Spleen (tissue), 11 donors: ENCODE measurements around the gene CYBRD1. TPM values are rescaled to one million over a fixed set of nuclear protein-coding genes. Genes with fewer than 3 reads are reported as not detected.

Source experiments
- DNase-seq: peaks from one replicate; pipeline ENCODE4 v3.0.0-alpha.2; 2020
- H3K27ac ChIP-seq, 8 donors: fragments of 200-600 bp; sonication (generic) in 7 of 8; 1 replicate in 4 of 8; 2 replicates in 4 of 8; pipeline versions ENCODE4 v1.5.0 to v1.8.0; 2016 to 2021; ENCODE audit warnings: inconsistent platforms in 4 of 8, mild to moderate bottlenecking in 4 of 8, moderate library complexity in 1 of 8
- H3K27me3 ChIP-seq, 7 donors: fragments of 200-600 bp; sonication (generic) in 6 of 7; replicated peaks in 1 of 7; 1 replicate in 4 of 7; 2 replicates in 3 of 7; pipeline versions ENCODE4 v1.5.0 to v1.8.0; 2016 to 2021; ENCODE audit warnings: inconsistent platforms in 3 of 7, mild to moderate bottlenecking in 1 of 7
- H3K36me3 ChIP-seq, 6 donors: fragments of 200-600 bp; sonication (generic) in 5 of 6; 1 replicate in 4 of 6; 2 replicates in 2 of 6; pipeline versions ENCODE4 v1.5.0 to v1.8.0; 2016 to 2021; ENCODE audit warnings: inconsistent platforms in 2 of 6
- H3K4me1 ChIP-seq, 6 donors: fragments of 200-600 bp; sonication (generic) in 5 of 6; 1 replicate in 3 of 6; 2 replicates in 3 of 6; pipeline versions ENCODE4 v1.5.0 to v1.8.0; 2016 to 2021; ENCODE audit warnings: inconsistent platforms in 3 of 6
- H3K4me3 ChIP-seq, 8 donors: fragments of 200-600 bp; sonication (generic) in 7 of 8; 1 replicate in 4 of 8; 2 replicates in 4 of 8; pipeline versions ENCODE4 v1.5.0 to v1.8.0; 2016 to 2021; ENCODE audit warnings: inconsistent platforms in 4 of 8, mild to moderate bottlenecking in 4 of 8, moderate library complexity in 2 of 8
- H3K9me3 ChIP-seq, 8 donors: fragments of 200-600 bp; sonication (generic) in 7 of 8; 1 replicate in 4 of 8; 2 replicates in 4 of 8; pipeline versions ENCODE4 v1.5.0 to v1.8.0; 2016 to 2021; ENCODE audit warnings: inconsistent platforms in 4 of 8
- POLR2A ChIP-seq, 3 donors: fragments of 450-650 bp; IDR thresholded peaks; one replicate each; pipeline ENCODE4 v1.5.1; 2017; ENCODE audit warnings: antibody characterized with exemption in 3 of 3, mild to moderate bottlenecking in 1 of 3
- POLR2AphosphoS5 ChIP-seq, 3 donors: sonication (generic); formaldehyde crosslinking; IDR thresholded peaks; one replicate each; pipeline ENCODE4 v1.5.1; 2017; ENCODE audit warnings: antibody characterized with exemption in 3 of 3
- WGBS, 5 donors: extraction: QIAGEN DNeasy Blood & Tissue Kit in 3 of 5; methylation state at CpG; one replicate each; pipeline versions ENCODE4 v1.1.5 to v1.1.7; 2013 to 2018; 5-methylcytosine and 5-hydroxymethylcytosine counted together
- intact Hi-C: fragments of 100-400 bp; cut with DNase I; formaldehyde crosslinking; loops from one replicate; pipeline ENCODE4 v1.15.0; 2023; ENCODE audit warnings: low total_unique reads
- polyA plus RNA-seq, 3 donors: library from polyadenylated mRNA; stranded (reverse); fragments of 200-250 nt; gene quantifications; one replicate each; pipeline ENCODE4 v1.2.1, GENCODE V29; 2013
- small RNA-seq, 4 donors: library from RNA; depleted of rRNA; stranded (forward); fragments of <200 nt; gene quantifications; one replicate each; pipeline ENCODE3, GENCODE V24; 2016
- total RNA-seq, 7 donors: library from RNA; depleted of rRNA in 3 of 7; stranded (reverse); fragments of >200 nt in 3 of 7; fragmentation: NEBNext Ultra II Directional in 4 of 7; extraction: Animal tissue kit (Norgen Biotek cat#: 25700) in 4 of 7; gene quantifications; one replicate each; pipeline versions ENCODE4 v1.1.0 to v1.2.1, GENCODE V29; 2016 to 2021
- TF ChIP-seq, protein P1 (sequence below), 11 experiments: fragments of 200-600 bp in 7 of 11; fragments of 450-650 bp in 4 of 11; sonication (generic) in 4 of 11; IDR thresholded peaks in 8 of 11; conservative IDR thresholded peaks in 3 of 11; 1 replicate in 7 of 11; 2 replicates in 4 of 11; pipeline versions ENCODE4 v1.4.0 to v1.8.0; 2016 to 2021; ENCODE audit warnings: antibody characterized with exemption in 11 of 11, inconsistent platforms in 4 of 11, mild to moderate bottlenecking in 1 of 11
- donor health status: healthy with polysubstance abuse.
- donor health status: DM: no; HTN: no; CAD: no; lungs with moderate emphysema.
- donor health status: DM: no; HTN: no; CAD: no.
- donor health status: Bipolar disorder and iron deficiency.
- donor health status: healthy.
- donor health status: DM: no; HTN: no; CAD: no.
- donor health status: DM: yes; HTN: yes; CAD: no.

The CYBRD1 gene
- total and polyA plus RNA-seq, 10 donors: 8.2 to 61.7 (median 41.9) TPM

DNA sequence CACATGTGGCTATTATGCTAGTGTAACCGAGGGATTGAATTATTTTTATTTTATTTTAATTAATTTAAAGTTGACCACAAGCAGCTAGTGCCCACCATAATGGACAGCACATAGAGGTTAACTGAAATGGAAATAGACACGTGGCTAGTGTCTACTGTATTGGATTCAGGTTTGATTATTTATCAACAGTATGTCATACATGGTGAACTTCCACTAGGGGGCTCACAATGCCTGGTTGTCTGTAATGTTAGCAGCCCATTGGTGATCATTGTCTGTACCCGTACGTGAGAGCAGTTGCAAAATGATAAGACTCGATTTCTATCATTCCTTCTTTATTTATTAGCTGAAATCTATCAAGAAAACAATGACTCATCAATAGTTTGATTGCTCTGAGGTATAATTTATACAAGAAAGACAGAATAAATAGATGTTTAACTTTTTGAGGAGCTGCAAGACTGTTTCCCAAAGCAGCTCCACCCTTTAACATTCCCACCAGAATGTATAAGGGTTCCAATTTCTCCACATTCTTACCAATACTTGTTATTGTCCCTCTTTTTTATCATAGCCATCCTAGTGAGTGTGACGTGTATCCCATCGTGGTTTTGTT, 76.5 kb downstream of the CYBRD1 start:
- Histone ChIP-seq H3K4me3 (no peak overlapping the region), H3K36me3 (no peaks in the 10 kb centered on the region), H3K27me3 (peaks cover 0 to 18% (median 0%) of the 10 kb centered on the region in 7 donors), H3K9me3 (no peaks in the 10 kb centered on the region), H3K4me1 (peaks cover 0 to 7% (median 2%) of the 10 kb centered on the region in 6 donors), H3K27ac (no peak overlapping the region)
- intact Hi-C loops: no loop called here
- DNase-seq: no peak
- TF ChIP-seq, protein P1, sequence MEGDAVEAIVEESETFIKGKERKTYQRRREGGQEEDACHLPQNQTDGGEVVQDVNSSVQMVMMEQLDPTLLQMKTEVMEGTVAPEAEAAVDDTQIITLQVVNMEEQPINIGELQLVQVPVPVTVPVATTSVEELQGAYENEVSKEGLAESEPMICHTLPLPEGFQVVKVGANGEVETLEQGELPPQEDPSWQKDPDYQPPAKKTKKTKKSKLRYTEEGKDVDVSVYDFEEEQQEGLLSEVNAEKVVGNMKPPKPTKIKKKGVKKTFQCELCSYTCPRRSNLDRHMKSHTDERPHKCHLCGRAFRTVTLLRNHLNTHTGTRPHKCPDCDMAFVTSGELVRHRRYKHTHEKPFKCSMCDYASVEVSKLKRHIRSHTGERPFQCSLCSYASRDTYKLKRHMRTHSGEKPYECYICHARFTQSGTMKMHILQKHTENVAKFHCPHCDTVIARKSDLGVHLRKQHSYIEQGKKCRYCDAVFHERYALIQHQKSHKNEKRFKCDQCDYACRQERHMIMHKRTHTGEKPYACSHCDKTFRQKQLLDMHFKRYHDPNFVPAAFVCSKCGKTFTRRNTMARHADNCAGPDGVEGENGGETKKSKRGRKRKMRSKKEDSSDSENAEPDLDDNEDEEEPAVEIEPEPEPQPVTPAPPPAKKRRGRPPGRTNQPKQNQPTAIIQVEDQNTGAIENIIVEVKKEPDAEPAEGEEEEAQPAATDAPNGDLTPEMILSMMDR (IDR thresholded peaks at IDR 0.05 in 8 of 11, conservative IDR thresholded peaks at IDR 0.05 in 3 of 11): peak in 10 of 11 experiments; percentile 35 to 77 (median 64)
- no peak for TF ChIP-seq POLR2AphosphoS5 (IDR thresholded peaks at IDR 0.05)
- 16 to 25% (median 20%) methylated on average over 7 of the region's 7 CpGs for WGBS, 5 donors

DNA sequence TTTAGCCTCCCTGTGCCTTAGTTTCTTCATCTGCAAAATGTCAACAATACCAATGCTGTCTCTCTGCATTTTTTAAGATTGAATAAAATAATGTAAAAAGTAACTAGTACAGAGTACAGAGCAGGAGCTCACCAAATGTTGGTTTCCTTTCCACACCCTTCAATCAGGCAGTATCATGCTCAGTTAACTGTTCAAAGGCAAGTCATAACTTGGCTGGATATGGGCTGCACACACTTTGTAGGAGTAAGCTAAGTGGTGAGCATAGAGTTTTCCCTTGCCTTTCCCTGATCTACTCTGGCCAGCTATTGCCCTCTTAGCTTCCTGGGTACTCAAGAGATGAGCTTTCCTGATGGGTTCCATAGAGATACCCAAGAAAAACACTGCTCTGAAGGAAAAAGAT, 77.9 kb downstream of the CYBRD1 start:
- Histone ChIP-seq H3K27ac (no peak overlapping the region), H3K4me1 (peaks cover 0 to 7% (median 2%) of the 10 kb centered on the region in 6 donors), H3K27me3 (peaks cover 0 to 30% (median 0%) of the 10 kb centered on the region in 7 donors), H3K9me3 (no peaks in the 10 kb centered on the region), H3K36me3 (no peaks in the 10 kb centered on the region), H3K4me3 (no peak overlapping the region)
- no peak for DNase-seq
- TF ChIP-seq POLR2A (IDR thresholded peaks at IDR 0.05): no peak
- TF ChIP-seq, protein P1 (IDR thresholded peaks at IDR 0.05 in 8 of 11, conservative IDR thresholded peaks at IDR 0.05 in 3 of 11): no peak
- no peak for TF ChIP-seq POLR2AphosphoS5 (IDR thresholded peaks at IDR 0.05)
- intact Hi-C loops: loop anchor here (10.0 kb wide), 1 partner anchor 525 kb away; no protein-coding TSS in a partner anchor

DNA sequence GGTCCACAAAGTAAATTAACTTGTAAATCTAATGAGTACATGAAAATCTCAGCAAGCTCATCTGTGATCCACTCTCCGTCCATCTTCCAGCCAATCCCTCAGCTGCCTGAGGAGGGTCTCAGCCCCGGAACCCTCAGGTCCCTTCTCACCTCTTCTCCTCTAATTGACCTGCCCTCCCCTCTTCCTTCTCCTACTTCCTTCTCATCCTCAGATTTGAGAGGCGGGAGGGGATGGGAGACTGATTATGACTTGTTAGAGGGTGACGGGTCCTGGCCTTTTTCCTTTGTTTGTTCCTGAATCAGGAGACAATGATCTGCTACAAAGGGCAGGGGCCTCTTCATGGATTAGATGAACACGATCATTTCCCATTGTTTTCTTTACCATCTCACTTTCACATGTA, 80.1 kb downstream of the CYBRD1 start:
- WGBS, 5 donors: 69 to 86% (median 78%) methylated on average over 5 of the region's 5 CpGs
- intact Hi-C loops: loop anchor here (10.0 kb wide), 1 partner anchor 522 kb away; no protein-coding TSS in a partner anchor
- no peak overlapping the region for H3K4me3 ChIP-seq
- H3K36me3 ChIP-seq: no peaks in the 10 kb centered on the region
- TF ChIP-seq POLR2A (IDR thresholded peaks at IDR 0.05): no peak
- TF ChIP-seq, protein P1 (IDR thresholded peaks at IDR 0.05 in 8 of 11, conservative IDR thresholded peaks at IDR 0.05 in 3 of 11): no peak
- no peak for TF ChIP-seq POLR2AphosphoS5 (IDR thresholded peaks at IDR 0.05)
- peaks cover 0 to 7% (median 2%) of the 10 kb centered on the region in 6 donors for H3K4me1 ChIP-seq
- no peaks in the 10 kb centered on the region for H3K9me3 ChIP-seq
- no peak overlapping the region for H3K27ac ChIP-seq
- no peak for DNase-seq
- H3K27me3 ChIP-seq: peaks cover 0 to 39% (median 0%) of the 10 kb centered on the region in 7 donors

Small RNAs within 50 kb of the gene (small RNA-seq; reads per million reads assigned to genes)
- gene AC007969.2 (0 reads per million in 4 donors), gene RPL21P38 (0 reads per million in 4 donors)

Other genes starting within 250 kb of the CYBRD1 start
- 10 to 100 TPM; 15.4 to 37.0 (median 23.2) TPM for gene METTL8, start 88.5 kb upstream of the CYBRD1 start, total RNA-seq
- gene METTL8, start 88.5 kb upstream of the CYBRD1 start, polyA plus RNA-seq: 10 to 100 TPM; 15.5 to 48.7 (median 34.8) TPM
- gene DCAF17, start 88.2 kb upstream of the CYBRD1 start, total RNA-seq: 10 to 100 TPM; 15.5 to 36.5 (median 20.9) TPM
- 1 to 10 TPM; 3.0 to 5.1 (median 3.9) TPM for gene DCAF17, start 88.2 kb upstream of the CYBRD1 start, polyA plus RNA-seq
- 10 to 100 TPM; 51.7 to 86.0 (median 70.4) TPM for gene DYNC1I2, start 165.0 kb downstream of the CYBRD1 start, total RNA-seq
- gene DYNC1I2, start 165.0 kb downstream of the CYBRD1 start, polyA plus RNA-seq: 10 to 100 TPM; 37.8 to 43.1 (median 38.3) TPM